ENCODE results near the gene LINS1.

LINS1 gene

DNA sequence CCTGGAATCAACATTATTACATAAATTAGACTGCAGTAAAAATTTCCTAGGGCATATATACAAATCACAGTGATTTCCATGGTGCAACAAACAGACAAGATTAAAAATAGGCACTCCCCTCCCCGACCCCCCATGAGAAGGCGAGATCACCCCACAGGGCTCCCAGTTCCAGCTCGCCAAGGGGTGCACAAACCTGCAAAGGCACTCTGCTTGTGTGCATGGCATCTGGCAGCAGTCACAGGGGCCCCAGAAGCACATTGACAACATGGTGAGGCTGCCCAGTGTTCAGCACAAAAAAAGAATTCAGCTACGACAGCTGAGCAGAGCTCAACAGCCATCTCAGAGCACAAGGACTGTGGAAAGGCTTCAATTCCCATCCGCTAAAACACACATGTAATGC lies 54.0 kb downstream of the LINS1 start:
- no peak for DNase-seq

DNA sequence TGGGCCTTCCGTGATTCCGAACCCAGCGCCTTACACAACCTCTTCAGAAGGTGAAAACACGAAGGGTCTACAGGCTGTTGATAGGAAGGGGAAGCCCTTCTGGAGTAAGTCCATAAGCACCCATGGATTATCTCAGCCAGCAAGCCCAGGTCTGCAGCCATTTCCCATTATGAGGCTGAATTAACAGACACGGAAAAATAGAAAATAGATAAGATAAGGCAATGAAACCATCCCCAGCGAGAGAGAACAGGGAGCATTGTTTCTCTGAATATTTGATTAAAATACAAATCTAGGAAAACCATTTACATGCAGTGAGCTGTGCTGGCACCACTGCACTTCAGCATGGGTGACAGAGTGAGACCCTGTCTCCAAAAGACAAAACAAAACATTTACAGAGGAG lies 57.0 kb downstream of the LINS1 start:
- no peak for DNase-seq

DNA sequence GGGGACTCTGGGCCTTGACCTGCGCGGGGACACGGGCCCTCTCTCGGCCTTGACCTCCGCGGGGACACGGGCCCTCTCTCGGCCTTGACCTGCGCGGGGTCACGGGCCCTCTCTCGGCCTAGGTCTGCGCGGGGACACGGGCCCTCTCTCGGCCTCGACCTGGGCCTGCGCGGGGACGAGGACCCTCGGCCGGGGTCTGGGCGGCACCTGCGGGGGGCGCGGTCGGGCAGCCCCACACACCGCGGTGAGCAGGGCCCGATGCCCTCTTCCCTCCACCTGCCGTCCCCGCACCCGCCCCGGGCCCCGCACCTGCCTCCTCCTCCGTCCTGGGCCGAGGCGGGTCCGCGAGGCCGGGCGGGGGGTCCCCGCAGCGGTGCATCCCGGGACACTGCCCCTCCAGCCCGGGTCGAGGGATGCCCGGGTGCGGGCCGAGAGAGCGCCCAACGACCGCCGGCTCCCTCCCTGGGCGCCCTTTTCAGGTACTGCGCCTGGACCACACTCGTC lies 57.6 kb downstream of the LINS1 start:
- DNase-seq, result no peak

DNA sequence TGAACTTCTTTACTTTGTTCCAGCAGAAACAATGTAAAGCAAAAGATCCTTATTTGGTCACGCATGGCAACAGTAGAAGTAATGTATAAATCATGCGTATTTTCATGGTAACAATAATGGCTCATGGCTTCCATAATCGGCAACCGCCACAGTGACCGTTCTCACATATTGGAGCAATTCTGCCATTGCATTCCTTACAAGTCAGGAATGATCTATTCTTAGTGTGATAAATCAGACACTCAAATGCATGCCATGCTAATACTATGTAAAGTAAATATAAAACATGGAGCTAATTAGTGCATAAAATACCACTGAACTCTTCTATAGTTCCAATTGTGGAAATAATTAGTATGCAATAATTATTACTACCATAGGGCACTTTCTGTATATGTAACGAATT lies 59.7 kb downstream of the LINS1 start:
- DNase-seq, result no peak

DNA sequence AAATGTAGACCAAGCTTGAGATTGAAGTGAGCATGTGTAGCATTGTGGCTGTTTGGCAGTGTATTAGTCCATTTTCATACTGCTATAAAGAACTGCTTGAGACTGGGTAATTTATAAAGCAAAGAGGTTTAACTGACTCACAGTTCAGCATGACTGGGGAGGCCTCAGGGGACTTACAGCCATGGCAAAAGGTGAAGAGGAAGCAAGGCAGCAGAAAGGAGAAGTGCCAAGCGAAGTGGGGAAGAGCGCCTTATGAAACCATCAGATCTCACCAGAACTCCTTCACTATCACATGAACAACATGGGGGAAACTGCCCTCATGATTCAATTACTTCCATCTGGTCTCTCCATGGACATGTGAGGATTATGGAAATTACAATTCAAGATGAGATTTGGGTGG lies 64.7 kb downstream of the LINS1 start:
- no peak for DNase-seq

DNA sequence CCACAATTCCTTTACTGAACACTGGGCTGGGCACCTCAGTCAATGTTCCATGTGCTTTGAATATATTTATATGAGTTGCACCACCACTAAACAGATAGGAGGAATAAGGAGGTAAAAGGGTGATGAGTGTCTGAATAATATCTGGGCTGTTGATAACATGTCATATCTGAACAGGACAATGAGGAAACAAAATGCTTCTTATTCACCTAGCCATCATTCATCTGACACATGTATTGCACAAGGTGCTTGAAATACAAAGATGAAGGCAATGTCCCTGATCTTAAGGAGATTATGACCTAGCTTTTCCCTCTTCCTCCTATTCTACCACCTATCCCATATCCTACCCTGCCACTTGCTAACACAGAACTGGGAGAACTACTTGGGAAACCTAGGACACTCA lies 65.3 kb downstream of the LINS1 start:
- no peak for DNase-seq

DNA sequence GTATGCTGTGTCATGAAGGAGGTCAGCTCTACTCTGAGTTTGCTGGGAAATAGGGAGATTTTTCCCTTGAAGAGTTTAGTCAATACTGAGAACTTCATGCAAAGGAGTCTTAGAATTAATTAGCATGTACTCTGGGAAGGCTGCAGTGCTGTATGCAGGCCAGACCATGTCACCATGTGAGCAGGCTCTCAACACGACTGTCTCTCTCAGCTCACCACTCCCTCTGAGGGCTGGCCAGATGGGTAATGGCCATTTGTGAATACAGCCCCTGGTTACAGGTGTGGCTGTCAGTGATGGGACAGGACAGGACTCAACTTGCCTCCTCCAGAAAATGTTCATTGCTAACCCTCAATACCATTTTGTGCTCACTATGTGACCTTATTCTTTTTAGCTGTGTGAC lies 68.1 kb downstream of the LINS1 start:
- no peak for DNase-seq

DNA sequence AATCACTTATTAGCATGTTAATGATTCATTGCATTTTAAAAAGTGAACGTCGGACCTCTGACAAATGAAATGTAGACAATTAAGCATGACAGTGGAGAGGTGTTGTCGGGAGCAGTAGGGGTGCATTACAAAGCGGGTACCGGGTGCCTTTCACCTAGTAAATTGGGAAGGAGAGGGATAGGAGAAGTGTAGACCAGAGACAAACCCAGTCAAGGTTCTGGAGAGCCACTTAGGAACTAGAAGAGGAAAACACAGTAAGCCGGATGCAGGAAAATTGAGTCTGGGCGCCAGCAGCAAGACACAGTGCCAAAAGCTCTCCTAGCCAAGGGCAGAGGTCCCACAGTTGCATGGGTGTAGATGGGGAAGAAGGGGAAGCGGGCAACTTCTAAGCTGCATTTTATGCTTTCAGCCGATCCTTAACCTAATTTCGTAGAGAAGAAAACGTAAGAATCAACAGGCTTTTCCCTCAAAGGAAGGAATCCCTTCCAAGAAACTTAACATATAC lies 70.1 kb downstream of the LINS1 start:
- DNase-seq, result no peak

DNA sequence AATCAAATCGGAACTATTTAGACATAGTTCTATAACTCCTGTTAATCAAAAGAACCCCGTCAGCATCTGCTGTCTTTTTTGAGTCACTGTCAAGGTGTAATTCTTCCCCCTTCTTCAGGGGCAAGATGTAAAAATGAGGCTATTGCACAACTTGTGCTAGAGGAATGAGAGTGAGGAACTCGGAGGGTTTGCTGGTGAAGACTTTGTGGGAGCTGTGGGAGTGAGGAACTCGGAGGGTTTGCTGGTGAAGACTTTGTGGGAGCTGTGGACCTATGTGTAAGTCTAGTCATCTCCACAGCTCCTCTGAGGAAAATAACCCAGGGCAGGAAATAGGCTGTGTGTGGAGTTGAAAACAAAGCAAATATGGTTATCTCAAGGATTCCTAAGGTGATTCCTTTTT lies 70.8 kb downstream of the LINS1 start:
- no peak for DNase-seq

DNA sequence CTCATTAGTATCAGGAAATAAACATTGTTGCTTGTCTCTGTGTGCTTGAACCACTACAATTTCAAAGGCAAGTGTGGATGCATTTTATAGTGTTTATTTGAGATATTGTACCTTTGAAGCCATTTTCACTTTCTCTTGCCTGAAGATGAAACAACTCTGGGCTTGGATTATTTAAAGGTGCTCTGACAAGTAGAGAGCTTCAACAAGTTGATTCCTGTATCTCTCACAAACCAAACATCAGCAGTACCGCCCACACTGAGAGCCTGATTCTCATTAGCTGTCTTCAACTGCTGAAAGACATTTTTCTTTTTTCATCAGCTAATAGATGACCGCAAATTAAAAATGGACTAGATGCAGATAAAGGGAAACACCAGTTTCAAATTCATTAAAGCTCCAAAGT lies 72.4 kb downstream of the LINS1 start:
- DNase-seq, result no peak

DNA sequence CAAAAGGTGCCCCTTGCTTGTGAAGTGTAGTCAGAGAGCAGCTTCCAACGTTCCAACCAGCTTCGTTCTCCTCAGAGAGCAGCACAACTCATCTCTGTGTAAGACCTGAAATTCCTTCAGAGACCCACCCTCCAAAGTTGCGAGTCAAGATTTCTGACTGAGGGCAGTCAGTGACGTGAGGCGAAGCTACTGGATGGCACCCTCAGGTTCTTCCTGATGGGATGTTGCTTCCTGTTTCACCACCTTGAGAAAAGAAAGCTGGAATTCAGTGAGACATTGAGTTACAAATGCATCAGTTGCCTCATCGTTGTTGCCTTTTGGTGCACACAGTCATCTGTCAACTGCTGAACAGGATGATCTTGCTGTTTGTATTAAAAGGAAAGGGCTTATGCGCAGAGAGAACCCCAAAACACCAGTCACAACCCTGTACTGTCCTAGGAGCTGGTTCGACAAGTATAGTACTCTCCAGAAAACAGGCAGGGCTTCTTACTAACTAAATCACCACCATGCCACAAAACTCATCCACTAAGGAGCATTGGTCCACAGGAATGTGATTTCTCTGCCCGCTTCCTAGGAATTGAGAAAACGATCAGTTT lies 73.1 kb downstream of the LINS1 start, which contains the start of gene CERS3:
Gene CERS3 (minus strand): TSS at position 118 of the 596 bp plus-strand sequence. CDS start 27,101 bp downstream, outside the sequence.
- no peak for DNase-seq

DNA sequence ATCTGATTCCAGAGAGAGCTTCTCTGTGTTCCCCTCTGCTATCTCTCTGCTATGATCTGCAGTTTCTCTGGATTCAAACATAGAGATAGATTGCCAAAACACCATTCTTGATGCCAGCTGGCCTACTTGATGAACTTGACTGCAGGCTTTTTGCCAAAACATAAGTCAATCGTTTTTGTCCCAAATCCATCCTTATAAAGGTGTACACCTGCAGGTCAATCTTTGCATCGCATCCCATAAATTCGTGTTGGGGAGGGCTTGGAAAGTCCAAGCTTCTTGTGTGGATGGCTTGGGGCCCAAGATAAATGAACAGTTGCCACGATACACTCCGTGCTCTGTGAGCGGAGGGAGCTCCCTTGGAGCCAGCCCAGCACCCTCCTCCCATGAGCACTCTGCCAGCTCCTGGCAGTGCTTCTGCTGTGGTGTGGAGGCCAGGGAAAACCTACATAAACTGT lies 75.9 kb downstream of the LINS1 start:
- DNase-seq, result no peak

DNA sequence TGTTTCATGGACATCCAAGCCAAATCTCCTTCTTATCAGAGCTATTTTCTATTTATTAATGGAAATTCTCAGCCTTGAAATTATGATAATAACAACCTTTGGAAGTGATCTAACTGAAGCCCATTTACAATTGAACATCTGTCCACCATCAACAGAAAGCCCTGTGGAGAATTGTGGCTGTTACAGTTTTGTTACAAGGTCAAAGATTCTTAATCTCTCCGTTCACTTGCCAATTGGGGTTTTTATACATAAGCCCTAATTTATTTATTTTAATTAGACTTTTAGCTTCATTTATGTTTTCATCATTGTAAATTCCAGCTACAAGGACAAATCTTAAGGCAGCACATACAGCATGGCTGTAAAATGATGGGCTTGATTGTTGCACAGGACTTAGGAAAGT lies 76.5 kb downstream of the LINS1 start:
- no peak for DNase-seq

DNA sequence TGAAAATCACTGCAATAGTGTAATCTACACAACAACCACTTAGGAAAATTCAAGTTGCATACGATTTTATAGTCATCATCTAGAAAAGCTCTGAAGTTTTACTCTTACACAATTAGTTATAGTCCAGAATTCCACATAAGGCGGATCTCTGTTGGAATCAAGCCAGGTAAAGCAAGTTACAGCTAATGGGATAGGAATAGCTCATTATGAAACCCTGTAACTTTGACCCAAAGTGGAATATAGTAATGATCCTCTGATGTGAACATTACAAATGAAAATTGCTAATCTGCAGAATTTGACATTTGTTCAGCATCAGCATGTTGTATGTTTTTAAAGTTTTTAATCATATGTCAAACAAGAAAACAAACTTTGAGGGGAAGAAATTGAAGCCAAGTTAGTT lies 77.7 kb downstream of the LINS1 start:
- DNase-seq, result no peak

DNA sequence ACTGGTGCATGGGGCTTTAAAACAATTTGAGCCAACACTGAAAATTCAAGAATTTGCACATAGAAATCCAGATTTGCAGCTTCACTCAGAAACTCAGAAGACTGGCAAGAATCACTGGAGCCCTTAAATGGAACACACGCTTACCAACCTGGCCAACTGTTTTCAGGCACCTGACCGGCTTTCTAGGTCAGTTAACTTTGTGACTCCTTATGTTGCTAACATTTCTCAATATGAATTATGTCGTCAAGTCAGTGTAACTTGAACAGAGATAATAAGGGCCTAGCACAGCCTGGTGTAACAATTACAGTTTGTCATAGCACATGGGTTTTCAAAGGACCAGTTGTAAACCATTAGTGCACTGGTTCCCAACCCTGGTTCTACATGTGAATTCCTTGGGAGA lies 80.1 kb downstream of the LINS1 start:
- no peak for DNase-seq

DNA sequence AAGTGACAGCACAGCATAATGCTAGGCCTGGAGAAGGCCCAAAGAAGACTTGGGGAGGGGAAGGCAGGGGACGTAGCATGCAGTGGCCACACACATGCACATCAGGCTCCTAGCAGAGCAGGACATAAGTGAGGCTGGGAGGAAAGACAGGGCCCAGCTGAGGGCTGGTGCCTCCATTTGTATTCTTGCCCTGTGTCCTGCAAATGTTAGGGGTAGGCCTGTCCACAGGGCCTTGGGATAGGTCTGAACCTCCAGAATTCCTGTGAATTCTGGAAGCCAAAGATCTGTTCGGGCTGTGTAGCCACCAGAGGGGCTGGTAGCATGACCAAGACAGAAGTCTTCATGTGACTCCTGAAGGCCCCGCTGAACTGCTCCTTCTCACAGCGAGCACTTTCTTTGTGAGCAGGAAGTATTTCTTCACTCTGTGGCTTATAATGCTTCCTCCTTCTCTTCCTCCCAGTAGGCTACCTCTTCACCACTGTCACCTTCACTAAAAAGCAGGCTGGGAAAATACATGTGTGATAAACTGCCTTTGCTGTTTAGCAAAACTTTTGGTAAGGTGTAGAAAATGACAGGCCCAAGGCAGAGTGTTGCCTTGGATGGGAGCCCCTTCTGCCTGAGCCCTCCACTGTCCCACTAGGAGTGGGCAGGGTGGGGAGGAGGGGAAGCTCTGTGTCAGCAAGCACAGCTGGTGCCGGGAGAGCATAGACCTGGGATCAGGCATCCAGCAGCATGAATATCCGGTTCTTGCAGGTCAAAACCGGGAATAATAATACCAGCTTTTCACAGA lies 81.7 kb downstream of the LINS1 start:
- no peak for DNase-seq

DNA sequence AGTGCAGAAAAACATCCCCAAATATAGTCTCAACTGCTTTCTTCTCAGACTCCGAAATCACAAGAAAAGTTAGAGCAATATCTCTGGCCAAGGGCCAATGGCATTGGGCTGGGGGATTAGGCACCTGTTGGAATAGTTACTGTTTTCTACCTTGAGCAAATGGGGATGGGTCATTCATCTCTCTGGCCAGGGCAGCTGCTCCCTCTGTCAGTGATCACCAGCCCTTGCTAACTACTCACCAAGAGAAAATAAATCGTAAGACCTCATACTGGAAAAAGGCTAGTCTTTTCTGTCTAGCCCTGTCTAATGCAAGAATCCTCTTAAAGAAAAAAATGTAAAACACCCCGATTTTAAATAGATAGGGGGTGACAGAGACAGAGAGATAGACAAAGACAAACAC lies 84.1 kb downstream of the LINS1 start:
- no peak for DNase-seq

Data from NCI-H2081 treated with DMSO at 0.1 percent for 48 hours (cell line).